HG02884 (cell line): ENCODE results near the gene SLC9A7.
"Not testable (repeated sequence)": the region's sequence is repeated elsewhere in the genome, so short reads cannot be mapped to it uniquely, and the experiment has no call there.

ENCODE experiments used
- ATAC-seq: cut with Tn5 transposase; IDR thresholded peaks from one replicate; pipeline ENCODE4 v1.9.1; 2021; ENCODE audit warnings: mild to moderate bottlenecking, moderate library complexity; ENCODE audit not compliant: unreplicated experiment

SLC9A7 gene

GRCh38 chrX:46754586-46755061 is 4.3 kb downstream of the SLC9A7 start:
- ATAC-seq = no peak

GRCh38 chrX:46754036-46754435 is 4.9 kb downstream of the SLC9A7 start:
- no peak for ATAC-seq

DNA sequence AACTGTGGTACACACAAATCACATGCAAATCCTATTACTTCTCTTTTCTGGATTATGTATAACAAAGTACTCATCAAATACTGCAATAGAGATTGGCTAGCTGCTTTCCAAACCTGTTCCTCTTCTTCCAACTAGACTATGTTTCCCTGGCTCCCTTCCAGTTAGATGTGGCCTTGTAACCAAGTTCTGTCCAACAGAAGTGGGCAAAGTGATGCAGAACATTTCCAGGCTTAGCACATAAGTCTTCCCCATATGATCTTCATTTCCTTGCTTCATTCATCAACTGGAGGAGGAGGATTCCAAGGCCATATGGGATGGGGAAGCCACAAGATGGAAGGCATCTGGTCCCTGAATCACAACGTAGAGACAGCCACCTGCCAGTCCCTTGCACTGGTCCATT is 8.0 kb downstream of the SLC9A7 start:
- no peak for ATAC-seq

- no peak for ATAC-seq
These were observed 14.9 kb downstream of the SLC9A7 start for GRCh38 chrX:46744009-46744408.

- ATAC-seq = no peak
These were observed 15.9 kb downstream of the SLC9A7 start for GRCh38 chrX:46743046-46743445.

DNA sequence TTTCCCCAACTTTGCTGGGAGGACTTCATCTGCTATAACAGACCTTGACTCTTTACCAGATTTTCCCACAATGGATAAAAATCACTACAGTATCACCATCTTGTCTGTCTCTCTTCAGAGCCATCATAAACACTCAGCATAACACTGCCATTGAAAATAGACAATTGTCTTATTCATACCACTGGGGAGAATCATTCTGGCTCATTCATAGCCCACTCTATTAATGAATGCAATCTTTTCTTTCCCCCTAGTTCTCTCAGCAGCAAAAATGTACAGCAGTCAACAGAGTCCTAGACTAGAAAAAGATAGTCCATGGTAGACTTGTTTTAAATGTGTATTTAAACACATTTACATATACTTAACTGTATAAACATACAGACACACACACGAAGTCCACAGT is 19.2 kb downstream of the SLC9A7 start:
- no peak for ATAC-seq

DNA sequence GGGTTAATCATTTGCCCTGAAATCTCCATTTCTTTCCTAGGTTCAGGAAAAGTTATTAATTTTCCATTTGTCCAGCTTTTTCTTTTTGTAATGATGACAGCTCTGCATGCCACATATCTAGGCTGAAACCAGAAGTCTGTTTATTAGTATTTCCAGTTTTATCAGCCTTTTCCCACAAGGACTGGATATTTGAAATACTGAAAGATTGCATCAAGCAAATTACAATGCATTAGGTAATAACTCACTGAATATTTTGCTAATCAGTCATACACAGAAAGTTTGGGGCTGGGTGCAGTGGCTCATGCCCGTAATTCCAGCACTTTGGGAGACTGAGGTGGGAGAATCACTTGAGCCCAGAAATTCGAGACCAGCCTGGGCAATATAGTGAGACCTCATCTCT is 21.5 kb downstream of the SLC9A7 start:
- no peak for ATAC-seq

GRCh38 chrX:46737041-46737440 is 21.9 kb downstream of the SLC9A7 start:
- ATAC-seq = no peak

GRCh38 chrX:46735622-46736021 is 23.3 kb downstream of the SLC9A7 start:
- ATAC-seq = no peak

DNA sequence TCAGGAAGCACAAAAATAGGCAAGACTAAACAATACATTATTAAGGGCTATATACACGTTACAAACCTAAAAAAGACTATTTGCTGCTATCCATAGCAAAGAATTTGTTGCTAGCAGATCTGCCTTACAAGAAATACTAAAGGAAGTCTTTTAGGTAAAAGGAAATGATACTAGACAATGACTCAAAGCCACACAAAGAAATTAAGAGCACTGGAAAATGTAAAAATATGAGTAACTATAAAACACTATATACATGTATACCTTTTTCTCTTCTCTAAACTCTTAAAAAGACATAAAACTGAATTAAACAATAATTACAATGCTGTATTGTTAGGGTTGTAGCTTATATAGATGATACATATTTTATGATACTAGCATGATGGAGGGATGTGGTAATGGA is 25.7 kb downstream of the SLC9A7 start:
- no peak for ATAC-seq

- ATAC-seq = no peak
These were observed 28.2 kb downstream of the SLC9A7 start for GRCh38 chrX:46730765-46731164.

DNA sequence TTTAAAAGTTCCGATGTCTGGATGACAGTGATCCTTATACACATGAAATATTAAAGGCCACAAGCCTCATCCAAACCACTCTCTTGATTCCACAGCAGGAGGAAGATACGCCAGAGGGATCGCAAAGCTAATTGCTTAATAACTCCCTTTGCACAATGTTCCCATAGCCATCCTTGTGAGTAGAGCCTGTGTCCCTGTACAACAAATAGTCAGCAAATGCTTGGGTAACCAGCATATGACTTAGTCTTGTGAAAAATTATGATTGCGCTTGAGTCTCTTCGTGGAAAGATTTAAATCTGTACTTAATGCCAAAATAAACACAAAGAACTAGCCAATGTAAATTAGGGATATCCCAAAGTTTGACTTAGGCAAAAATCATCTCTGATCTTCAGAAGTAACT is 31.5 kb downstream of the SLC9A7 start:
- ATAC-seq = no peak

DNA sequence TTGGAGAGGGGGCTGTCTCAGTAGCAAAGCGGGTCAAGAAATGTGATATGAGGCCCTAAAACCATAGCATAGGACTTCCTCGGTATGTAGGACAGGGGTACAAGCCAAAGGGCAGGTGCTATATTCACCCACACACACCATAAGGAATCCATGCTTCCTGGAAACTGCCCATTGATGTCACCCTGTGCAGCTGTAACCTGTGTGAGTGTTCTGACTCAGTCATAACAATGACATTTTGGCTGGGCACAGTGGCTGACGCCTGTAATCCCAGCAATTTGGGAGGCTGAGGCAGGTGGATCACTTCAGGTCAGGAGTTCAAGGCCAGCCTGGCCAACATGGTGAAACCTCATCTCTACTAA is 35.4 kb downstream of the SLC9A7 start:
- ATAC-seq = not testable (repeated sequence)

GRCh38 chrX:46722742-46723568 is 36.0 kb downstream of the SLC9A7 start:
- no peak for ATAC-seq

- no peak for ATAC-seq
These were observed 42.1 kb downstream of the SLC9A7 start for GRCh38 chrX:46716796-46717195.

- no peak for ATAC-seq
These were observed 42.9 kb downstream of the SLC9A7 start for GRCh38 chrX:46715997-46716396.

DNA sequence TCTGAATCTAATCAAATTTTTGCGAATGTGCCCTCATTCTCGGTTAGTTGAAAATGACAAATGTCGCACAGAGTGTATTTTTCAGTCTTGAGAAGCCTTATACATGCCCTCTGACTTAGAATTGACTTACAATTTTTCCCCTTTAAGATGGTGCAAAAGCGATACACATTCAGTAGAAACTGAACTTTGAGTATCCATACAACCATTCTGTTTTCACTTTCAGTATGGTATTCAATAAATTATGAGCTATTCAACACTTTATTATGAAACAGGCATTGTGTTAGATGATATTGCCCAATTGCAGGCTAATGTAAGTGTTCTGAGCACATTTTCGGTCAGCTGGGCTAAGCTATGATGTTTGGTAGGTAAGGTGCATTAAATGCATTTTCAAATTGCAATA is 43.4 kb downstream of the SLC9A7 start:
- no peak for ATAC-seq

- peak; percentile 53 for ATAC-seq
These were observed 45.0 kb downstream of the SLC9A7 start for GRCh38 chrX:46713672-46714490.

- ATAC-seq = no peak
These were observed 46.2 kb downstream of the SLC9A7 start for GRCh38 chrX:46712764-46713163.

DNA sequence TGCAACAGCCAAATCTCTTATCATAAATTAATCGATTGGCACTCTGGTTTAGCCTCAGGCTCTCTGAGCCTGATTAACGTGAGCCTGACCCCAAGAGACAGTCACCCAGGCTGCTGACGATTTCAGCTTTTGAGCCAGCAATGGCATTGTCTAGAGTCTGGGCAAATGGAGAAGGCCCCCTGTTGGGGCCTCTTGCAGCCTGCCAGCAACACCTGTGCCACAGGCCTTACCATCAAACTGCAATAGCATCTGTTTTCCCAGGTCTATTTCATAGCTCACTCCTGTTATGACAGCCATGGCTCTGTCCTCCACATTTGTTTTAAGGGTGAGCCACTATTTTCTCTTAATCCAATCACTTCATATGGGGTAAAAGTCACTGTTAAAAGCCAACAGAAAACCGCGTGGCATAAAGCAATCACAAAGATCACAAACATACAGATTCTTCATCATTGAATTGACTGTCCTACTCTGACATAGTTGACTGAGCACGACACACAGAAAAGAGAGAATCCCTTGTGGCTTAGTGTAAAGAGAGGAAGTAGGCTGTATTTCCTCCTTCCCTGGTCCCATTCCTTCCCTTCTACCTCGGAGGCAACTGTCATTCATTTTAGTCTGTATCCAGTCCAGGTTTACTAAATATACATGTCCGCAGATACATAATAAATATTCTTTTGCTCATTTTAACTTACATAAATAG is 47.8 kb downstream of the SLC9A7 start:
- ATAC-seq = no peak

DNA sequence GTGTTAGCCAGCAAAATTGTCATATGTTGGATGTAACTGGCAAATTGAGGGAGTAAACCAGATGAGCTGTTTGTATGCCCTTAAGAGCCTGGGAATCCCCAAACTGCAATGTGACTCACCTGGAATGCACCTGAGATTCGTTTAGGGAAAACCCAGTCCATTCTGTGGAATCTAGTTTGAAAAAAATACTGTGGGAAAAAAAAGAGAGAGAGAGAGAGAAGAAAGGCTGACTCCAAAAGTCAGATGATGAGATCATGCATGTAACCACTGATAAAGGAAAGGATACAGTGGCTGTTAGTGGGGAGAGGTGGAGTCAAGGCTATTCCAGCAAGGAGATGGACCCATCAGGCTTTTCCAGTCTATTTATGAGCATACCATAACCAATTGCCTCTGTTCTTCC is 48.5 kb downstream of the SLC9A7 start:
- ATAC-seq = no peak
